ENCODE measurements around the gene CCL5. TPM values are rescaled to one million over a fixed set of nuclear protein-coding genes. Genes with fewer than 3 reads are reported as not detected.
"Not testable (repeated sequence)": the region's sequence is repeated elsewhere in the genome, so short reads cannot be mapped to it uniquely, and the experiment has no call there.

Gene CCL5
- total RNA-seq, 1 donor from 2014 or later, result not detected

DNA sequence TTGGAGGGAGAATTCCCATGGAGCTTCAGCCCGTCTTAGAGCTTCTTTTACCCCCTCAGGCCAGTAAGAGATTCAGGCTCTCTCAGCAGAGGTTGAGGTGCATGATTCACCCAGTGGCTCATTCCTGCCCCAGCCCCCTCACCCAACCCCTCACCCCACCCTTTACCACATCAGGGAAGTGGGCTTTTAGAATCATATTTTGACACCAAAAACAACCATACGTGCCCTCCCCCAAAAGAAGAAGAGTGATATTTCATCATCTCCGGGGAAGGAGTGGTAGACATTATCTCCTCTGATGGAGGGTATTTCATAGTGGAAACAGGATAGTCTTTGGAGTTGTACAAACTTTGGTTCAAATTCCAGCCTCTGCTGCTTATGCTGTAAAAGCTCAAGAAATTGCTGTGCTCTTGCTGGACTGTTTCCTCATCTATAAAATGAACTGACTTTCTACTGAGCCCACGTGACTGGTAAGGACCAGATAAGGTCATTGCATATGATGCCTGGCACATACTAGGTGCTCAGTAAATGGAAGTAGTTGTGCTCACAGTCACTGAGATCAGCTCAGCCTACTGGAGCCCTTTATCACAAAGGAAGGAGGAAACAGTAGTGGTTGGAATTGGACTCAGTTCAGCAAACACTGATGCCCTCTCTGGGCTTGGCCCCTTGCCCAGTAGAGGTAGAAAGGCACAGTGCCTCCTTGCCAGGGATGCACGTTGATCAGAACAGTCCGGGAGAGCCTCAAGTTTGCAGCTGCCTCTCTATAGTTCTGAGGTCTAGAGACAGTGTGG, 18.3 kb upstream of the CCL5 start:
- DNase-seq (ENCODE audit: low read depth), result peak; percentile 55

DNA sequence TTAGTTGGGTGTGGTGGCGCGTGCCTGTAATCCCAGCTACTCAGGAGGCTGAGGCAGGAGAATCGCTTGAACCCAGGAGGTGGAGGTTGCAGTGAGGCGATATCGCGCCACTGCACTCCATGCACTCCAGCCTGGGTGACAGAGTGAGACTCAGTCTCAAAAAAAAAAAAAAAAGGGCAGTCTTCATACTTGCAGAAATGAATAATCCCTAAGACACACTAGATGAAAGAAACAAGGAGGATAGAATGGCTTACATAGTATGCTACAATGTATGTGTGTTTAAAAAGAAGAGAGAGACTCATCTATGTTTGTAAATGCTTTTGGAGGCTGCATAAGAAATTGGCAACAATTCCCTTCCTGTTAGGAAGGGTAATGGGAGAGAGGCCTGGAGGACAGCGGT, 17.6 kb upstream of the CCL5 start:
- not testable (repeated sequence) for DNase-seq (ENCODE audit: low read depth)

DNA sequence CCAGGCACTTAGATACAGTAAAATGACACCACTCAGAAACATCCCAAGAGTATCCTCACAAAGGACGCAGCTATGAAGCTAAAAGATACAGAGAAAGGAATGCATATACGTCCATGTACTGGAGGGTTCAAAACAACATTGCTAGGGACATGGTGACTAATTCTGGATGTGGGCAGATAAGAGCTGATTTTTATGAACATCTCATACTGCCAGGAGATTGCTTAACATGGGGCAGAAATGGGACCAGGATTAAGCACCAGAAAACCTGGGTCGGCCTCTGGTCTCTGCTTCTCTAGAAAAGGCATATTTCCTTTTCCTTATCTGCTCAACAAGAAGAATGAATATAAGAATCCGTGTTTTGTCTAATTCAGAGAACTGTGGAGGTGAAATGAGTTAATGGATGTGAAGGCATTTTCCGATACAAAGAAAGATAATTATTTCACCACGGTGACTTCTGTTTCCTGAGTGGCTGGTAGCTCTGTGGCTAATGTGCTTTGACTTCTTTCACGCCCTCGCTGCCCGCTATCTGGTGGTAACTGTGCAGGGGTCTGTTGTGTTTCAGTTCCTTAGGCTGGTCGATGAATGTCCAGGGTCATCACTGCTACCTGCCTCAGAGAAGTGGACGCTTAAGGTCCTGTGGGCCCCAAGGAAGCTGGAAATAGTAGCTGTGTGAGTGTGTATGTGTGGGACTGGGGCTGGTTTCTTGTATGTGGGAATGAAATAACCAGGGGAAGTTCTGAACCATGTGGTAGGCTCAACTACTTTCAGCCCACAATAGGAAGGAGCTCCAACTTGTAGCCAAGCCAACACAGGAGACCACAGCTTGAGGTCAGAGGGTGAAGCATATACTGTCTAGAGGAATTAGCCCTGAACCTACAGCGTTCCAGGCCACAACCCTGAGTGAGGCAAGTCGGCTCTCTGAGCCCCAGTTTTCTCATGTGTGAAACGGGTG, 15.8 kb upstream of the CCL5 start:
- no peak for DNase-seq (ENCODE audit: low read depth)

GRCh38 chr17:35894206-35894605, 14.0 kb upstream of the CCL5 start:
- no peak for DNase-seq (ENCODE audit: low read depth)

DNA sequence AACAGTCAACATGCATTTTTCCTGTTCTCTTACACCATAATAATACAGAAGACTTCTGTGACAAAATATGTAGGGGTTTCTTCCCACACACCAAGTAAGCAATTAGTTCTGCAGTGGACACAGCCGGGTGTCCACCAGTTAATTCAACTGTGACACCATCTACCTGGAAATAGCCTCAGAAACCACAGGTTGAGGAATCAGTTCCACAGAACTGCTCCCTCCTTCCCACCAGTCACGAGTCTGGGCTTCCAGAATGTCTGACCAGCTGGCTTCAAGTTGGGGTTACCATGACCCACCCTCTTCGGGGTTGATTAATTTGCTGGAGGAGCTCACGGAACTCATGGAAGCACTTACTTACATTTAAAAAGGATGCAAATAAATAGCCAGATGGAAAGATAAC, 13.6 kb upstream of the CCL5 start:
- peak; percentile 59 for DNase-seq (ENCODE audit: low read depth)

DNA sequence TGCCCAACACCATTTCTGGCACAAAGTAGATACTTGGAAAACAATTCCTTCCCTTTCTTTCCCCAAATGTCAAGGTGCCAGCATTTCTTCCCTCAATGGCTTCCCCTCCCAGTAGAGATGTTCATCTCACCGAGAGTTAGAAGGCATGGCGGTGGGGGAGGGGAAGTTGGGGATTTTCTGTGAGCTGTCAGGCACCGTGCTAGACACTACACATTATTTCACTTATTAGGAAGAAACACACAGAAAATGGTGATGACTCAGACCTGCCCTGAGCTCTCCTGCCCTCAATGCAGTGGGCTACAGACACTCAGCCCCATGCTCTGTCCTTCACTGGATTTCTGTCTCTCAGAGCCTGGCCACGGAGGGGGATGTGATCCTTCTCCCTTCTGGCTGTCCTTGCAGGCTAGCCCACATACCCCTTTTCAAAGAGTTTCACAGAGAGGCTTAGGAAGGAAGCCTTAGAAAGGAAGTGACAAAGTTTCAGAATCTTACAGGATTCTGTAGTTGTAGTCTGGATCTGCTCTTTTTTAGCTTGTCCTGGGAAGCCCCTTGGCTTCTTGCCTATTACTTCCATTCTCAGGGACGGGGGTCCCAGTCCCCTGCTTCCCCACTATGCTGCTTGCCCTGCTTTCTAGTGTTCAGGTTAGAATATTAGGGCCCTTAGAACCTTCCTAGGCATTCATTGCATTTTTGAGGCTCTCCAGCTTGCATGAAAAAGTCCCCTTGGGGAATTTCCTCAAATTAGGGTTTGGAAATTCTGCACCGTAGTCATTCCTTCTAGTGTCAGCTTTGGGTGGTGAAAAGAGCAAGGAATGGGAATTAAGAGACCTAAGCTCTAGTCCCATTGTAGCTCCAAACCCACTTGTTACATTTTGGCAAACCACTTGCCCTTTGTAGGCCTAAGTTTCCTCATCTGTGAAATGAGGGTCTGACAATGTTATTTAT, 12.2 kb upstream of the CCL5 start:
- DNase-seq (ENCODE audit: low read depth), result peak; percentile 53

DNA sequence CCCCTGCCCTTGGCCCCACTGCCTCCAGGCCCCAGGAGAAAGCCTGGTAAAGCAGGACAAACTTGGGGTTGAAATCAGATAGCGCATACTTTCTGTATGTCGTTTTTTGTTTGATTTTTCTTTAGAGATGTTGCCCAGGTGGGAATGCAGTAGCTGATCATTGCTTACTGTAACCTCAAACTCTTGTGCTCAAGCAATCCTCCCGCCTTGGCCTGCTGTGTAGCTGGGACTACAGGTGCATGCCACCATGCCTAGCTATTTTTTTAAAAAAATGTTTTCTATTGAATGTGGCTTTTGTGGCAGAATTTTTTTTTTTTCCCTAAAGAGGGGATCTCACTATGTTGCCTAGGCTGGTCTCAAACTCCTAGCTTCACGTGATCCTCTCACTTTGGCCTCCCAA, 11.1 kb upstream of the CCL5 start:
- DNase-seq (ENCODE audit: low read depth), result no peak

- DNase-seq (ENCODE audit: low read depth), result no peak
These were observed 10.6 kb upstream of the CCL5 start for GRCh38 chr17:35890774-35891155.

- DNase-seq (ENCODE audit: low read depth), result peak; percentile 69
These were observed 9.9 kb upstream of the CCL5 start for GRCh38 chr17:35889818-35890773.

DNA sequence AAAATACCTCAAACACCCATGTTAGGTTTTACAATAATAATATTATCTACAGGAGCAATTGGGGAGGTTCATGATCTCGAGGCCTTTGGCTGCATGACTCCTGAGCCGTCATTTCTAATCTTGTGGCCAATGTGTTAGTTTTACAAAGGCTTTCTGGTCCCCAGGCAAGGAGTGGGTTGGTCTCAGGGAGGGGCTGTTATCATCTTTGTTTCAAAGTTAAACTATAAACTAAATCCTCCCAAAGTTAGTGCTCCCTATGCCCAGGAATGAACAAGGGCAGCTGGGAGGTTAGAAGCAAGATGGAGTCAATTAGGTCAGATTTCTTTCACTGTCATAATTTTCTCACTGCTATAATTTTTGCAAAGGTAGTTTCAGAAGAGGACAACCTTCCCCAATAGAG, 9.1 kb upstream of the CCL5 start:
- DNase-seq (ENCODE audit: low read depth), result no peak

GRCh38 chr17:35878361-35878760, 1.8 kb downstream of the CCL5 start:
- no peak for DNase-seq (ENCODE audit: low read depth)

GRCh38 chr17:35877345-35878029, 2.7 kb downstream of the CCL5 start:
- DNase-seq (ENCODE audit: low read depth), result no peak

DNA sequence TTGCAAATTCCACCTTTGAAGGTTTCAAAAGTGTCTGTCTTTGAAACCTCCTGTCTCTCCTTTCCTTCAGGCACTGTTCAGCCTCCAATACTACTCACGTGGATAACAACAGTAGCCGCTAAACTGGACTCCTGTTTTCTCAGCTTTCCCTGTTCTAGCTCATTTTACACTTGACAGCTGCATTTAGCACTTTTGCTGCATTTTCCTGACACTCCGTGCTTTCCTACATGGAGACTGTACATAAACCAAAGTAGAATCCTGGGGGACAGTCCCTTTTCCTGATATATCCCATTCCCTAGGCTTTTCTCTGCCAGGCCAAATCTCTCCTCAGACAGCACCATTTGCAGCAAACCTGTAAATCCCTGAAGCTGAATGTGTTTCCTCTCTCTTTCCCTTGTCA, 3.6 kb downstream of the CCL5 start:
- DNase-seq (ENCODE audit: low read depth), result no peak

DNA sequence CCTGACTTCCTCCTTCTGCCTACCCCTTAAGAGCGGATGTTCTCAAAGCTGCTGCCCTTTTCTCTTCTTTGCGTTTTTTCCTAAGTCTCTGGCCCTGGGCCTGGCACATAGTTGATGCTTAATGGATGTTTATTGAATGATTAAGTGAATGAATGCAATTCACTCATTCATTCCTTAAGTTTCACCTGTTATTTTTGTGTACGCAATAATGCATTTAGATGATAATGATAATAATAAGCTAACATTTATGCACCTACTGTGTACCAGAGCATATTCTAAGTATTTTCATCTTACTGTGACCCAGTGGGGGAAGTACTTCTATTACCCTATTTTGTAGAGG, 4.4 kb downstream of the CCL5 start:
- no peak for DNase-seq (ENCODE audit: low read depth)

DNA sequence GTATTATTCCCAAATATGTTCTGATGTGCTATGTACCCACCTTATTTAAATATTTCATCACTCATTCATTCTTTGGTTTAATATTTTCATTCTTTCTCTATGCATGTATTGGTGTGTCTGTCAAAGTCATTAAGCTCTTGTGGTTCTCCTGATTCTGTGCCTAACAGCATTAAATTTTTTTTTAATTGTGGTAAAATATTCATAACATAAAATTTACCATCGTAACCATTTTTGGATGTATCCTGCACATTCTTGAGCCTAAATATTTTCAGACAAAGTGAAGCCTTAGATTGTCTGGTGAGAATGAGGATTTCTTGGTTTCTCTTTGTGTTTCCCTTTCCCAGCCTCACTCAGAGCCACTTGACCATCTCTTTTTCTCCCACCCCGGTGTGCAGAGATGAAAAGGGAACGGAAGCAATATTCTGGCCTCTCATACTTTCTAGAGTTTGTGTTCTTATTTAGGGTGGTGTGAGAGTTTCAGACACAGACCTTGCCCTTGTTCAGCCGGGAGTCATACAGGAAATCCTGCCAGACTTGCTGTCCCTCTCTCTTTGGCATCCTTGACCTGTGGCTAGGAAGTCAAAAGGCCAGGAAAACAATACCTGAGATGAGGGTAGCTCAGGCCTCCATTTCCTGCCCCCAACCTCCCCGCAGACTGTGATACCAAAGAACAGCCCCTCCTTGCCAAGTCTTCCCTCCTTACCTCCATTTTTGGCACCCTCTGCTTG, 4.9 kb downstream of the CCL5 start:
- DNase-seq (ENCODE audit: low read depth), result no peak

GRCh38 chr17:35872196-35872980, 7.8 kb downstream of the CCL5 start:
- DNase-seq (ENCODE audit: low read depth), result no peak

DNA sequence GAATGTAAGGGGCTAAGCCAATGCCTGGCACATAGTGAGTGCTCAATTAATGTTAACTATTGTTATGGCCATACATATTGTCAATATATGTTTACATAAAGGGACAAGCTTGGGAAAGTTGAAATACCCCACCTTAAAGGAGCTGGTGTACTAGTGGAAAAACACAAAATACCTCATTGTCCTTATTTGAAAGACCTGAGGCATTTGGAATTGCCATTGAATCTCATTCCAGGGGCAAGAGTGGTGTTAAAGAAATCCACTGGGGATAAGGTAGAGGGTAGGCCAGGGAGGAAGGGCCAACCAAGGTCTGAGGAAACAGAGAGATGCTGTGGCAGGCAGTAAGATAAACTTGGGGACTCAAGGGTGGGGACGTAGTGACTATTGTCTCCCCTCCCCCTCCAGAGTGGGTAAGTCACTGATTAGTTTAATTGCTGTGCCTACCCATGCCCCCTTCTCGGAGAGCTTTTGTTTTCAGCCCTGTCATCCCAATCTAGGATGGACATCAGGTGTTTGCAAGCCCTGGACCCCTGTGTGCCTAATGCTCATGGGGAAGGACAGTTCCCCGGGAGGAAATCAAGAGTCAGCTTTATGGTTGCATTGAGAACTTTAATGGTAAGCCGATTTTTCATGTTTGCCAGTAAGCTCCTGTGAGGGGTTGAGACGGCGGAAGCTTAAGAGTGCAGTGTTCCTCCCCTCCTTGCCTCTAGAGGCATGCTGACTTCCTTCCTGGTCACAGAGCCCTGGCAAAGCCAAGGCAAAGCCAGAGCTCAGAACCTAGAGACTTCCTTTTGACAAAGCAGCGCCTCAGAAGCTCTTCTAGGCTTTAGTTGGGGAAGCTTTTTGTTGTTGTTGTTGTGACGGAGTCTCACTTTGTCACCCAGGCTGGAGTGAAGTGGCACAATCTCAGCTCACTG, 9.0 kb downstream of the CCL5 start:
- DNase-seq (ENCODE audit: low read depth), result no peak

DNA sequence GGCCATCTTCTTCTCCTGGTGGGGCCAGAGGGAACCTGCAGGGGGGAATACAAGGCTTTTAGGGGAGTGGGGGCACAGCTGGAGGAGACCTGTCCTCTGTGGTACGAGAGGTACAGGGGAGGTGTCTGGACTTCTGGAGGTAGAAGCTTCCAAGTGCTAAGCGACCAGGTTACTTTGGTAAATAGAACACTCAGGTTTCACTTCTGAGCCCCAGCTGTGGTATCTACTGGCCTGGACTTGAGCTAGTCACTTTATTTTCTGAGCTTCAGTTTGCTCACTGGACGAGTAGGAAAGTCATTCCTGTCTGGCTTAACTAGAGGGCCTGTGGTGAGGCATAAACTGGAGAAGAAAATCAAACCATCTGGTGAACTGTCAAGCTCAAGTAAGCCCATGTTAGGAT, 11.4 kb downstream of the CCL5 start, which contains the start of gene HEATR9:
HEATR9 (minus strand) TSS at position 155 of the 400 bp plus-strand sequence; CDS start at position 6, 149 bp downstream.
- no peak for DNase-seq (ENCODE audit: low read depth)

Measured in renal cortical epithelial cell (primary cell).